ENCODE measurements around the gene CCSER2.

CCSER2 gene

GRCh38 chr10:84365335-84365881 lies 37.0 kb downstream of the CCSER2 start:
- no peak overlapping the region for H3K4me3 ChIP-seq (ENCODE audit: low read depth, low read length)
- DNase-seq (ENCODE audit: low read depth): no peak
- TF ChIP-seq POLR2A (IDR thresholded peaks at IDR 0.05; ENCODE audit: extremely low read depth, insufficient read length): no peak

GRCh38 chr10:84366041-84366440 lies 37.7 kb downstream of the CCSER2 start:
- TF ChIP-seq MAX (IDR thresholded peaks at IDR 0.05; ENCODE audit: low read depth, low read length) (no peak), MYC (IDR thresholded peaks at IDR 0.05; ENCODE audit: low read depth, low read length) (no peak), CTCF (IDR thresholded peaks at IDR 0.05; ENCODE audit: low read depth, low read length) (no peak), POLR2A (IDR thresholded peaks at IDR 0.05; ENCODE audit: extremely low read depth, insufficient read length) (no peak)
- no peak overlapping the region for H3K4me3 ChIP-seq (ENCODE audit: low read depth, low read length)
- DNase-seq (ENCODE audit: low read depth): no peak

- no peak for DNase-seq (ENCODE audit: low read depth)
- TF ChIP-seq POLR2A (IDR thresholded peaks at IDR 0.05; ENCODE audit: extremely low read depth, insufficient read length): no peak
- no peak for TF ChIP-seq MYC (IDR thresholded peaks at IDR 0.05; ENCODE audit: low read depth, low read length)
- H3K4me3 ChIP-seq (ENCODE audit: low read depth, low read length): no peak overlapping the region
These were observed 38.9 kb downstream of the CCSER2 start for GRCh38 chr10:84367256-84367655.

GRCh38 chr10:84368828-84369227 lies 40.4 kb downstream of the CCSER2 start:
- H3K4me3 ChIP-seq (ENCODE audit: low read depth, low read length): no peak overlapping the region
- TF ChIP-seq MAX (IDR thresholded peaks at IDR 0.05; ENCODE audit: low read depth, low read length): no peak
- no peak for TF ChIP-seq MYC (IDR thresholded peaks at IDR 0.05; ENCODE audit: low read depth, low read length)
- TF ChIP-seq POLR2A (IDR thresholded peaks at IDR 0.05; ENCODE audit: extremely low read depth, insufficient read length): no peak
- TF ChIP-seq CTCF (IDR thresholded peaks at IDR 0.05; ENCODE audit: low read depth, low read length): no peak
- DNase-seq (ENCODE audit: low read depth): no peak

- H3K4me3 ChIP-seq (ENCODE audit: low read depth, low read length): no peak overlapping the region
- DNase-seq (ENCODE audit: low read depth): no peak
- TF ChIP-seq POLR2A (IDR thresholded peaks at IDR 0.05; ENCODE audit: extremely low read depth, insufficient read length): no peak
- no peak for TF ChIP-seq CTCF (IDR thresholded peaks at IDR 0.05; ENCODE audit: low read depth, low read length)
- no peak for TF ChIP-seq MYC (IDR thresholded peaks at IDR 0.05; ENCODE audit: low read depth, low read length)
These were observed 41.9 kb downstream of the CCSER2 start for GRCh38 chr10:84370283-84370682.

- no peak for TF ChIP-seq CTCF (IDR thresholded peaks at IDR 0.05; ENCODE audit: low read depth, low read length)
- TF ChIP-seq MAX (IDR thresholded peaks at IDR 0.05; ENCODE audit: low read depth, low read length): no peak
- no peak for TF ChIP-seq MYC (IDR thresholded peaks at IDR 0.05; ENCODE audit: low read depth, low read length)
- no peak for TF ChIP-seq POLR2A (IDR thresholded peaks at IDR 0.05; ENCODE audit: extremely low read depth, insufficient read length)
- H3K4me3 ChIP-seq (ENCODE audit: low read depth, low read length): no peak overlapping the region
- DNase-seq (ENCODE audit: low read depth): no peak
These were observed 43.6 kb downstream of the CCSER2 start for GRCh38 chr10:84371944-84372343.

GRCh38 chr10:84373000-84373399 lies 44.6 kb downstream of the CCSER2 start:
- no peak for TF ChIP-seq MYC (IDR thresholded peaks at IDR 0.05; ENCODE audit: low read depth, low read length)
- no peak for TF ChIP-seq CTCF (IDR thresholded peaks at IDR 0.05; ENCODE audit: low read depth, low read length)
- no peak for TF ChIP-seq POLR2A (IDR thresholded peaks at IDR 0.05; ENCODE audit: extremely low read depth, insufficient read length)
- no peak for TF ChIP-seq MAX (IDR thresholded peaks at IDR 0.05; ENCODE audit: low read depth, low read length)
- DNase-seq (ENCODE audit: low read depth): no peak
- H3K4me3 ChIP-seq (ENCODE audit: low read depth, low read length): no peak overlapping the region

Measured in NB4 (cell line).